IPS DF 4.7 (cell line): ENCODE measurements around the gene MRPL32.
A peak's percentile ranks its signal among the peaks of the same experiment; 100 is the strongest.
"Not testable (repeated sequence)": the region's sequence is repeated elsewhere in the genome, so short reads cannot be mapped to it uniquely, and the experiment has no call there.

Experiments used
- DNase-seq: peaks from one replicate; pipeline ENCODE4 v3.0.0-alpha.2; 2013; ENCODE audit warnings: low spot score; ENCODE audit errors: extremely low read depth

MRPL32 gene

DNA sequence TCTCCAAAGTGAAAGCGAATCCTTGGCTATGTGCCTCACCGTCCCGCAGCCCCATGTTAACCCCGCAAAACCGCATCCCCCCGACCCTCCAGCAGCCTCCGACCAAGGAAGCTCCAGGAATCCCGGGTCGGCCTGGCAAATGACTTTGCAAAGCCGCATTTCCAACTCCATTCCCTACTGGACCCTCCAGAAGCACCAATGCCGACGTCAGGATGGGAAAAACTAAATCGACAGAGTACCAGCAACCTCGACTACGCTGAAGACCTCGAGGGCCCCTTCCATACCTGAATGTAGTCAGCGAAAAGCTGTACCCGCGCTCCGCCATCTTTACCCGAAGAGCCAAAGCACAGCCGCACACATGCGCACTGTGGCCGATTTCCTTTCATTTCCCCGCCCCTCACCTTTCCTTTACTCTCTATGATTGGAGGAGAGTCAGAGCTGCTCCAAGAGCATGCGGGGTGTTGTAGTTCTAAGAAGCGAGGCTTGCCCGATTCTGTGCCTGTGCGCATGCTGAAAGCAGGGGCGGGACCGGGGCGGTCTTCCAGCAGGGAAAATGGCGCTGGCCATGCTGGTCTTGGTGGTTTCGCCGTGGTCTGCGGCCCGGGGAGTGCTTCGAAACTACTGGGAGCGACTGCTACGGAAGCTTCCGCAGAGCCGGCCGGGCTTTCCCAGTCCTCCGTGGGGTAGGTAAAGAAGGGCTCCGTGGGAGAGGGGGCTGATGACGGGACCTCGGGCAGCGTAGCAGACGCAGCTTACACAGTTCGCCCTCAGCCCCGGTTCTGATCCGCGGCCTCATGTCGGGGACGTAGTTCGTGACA is at the start of gene MRPL32, which contains the start of gene PSMA2:
TSS of gene MRPL32 (plus strand) at position 543 of the 818 bp plus-strand sequence. CDS start at position 554, 11 bp downstream.
TSS of gene PSMA2 (minus strand) at position 341 of the 818 bp plus-strand sequence. CDS start at position 325, 16 bp downstream.
- peak; percentile 95 for DNase-seq

DNA sequence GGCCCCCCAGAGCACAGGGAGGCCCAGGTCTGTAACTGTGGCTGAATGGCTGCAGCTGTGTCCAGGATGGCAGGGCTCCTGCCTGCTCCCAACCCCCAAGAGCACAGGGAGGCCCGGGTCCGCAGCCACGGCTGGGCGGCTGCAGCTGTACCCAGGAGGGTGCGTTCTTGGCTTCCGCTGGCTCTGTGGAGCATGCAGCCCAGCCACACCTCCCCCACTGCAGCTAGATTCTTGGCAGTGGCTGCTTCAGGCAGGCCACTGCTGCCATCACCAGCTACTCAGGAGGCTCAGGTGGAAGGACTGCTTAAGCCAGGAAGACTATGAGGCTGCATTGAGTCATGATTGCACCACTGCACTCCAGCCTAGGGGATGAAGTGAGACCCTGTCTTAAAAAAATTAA is 48.2 kb upstream of the MRPL32 start:
- no peak for DNase-seq

DNA sequence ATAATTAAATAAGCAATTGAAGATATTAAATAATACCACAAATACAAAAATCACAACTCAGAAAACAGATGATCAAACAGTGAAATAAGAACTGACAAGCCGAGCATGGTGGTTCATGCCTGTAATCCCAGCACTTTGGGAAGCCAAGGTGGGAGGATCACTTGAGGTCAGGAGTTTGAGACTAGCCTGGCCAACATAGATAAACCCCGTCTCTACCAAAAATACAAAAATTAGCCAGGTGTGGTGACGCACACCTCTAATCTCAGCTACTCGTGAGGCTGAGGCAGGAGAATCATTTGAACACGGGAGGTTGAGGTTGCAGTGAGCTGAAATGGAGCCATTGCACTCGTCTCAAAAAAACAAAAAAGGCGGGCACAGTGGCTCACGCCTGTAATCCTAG is 47.0 kb upstream of the MRPL32 start:
- DNase-seq, result not testable (repeated sequence)

DNA sequence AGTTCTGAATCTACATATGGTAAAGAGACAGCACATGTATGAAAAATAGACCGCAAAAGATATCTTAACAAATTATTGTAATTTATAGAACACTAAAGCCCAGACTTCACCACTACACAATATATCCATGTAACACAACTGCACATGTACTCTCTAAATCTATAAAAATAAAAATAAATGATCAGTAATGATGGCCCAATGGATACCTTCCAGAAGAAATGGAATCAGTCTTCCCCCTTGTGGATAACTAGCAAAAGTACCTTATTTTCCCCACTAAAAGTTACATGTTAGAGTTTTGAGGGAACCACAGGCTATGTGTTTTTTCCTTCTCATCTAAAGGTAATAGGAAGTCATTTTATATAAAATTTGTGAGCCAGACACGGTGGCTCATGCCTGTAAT is 46.0 kb upstream of the MRPL32 start:
- no peak for DNase-seq

DNA sequence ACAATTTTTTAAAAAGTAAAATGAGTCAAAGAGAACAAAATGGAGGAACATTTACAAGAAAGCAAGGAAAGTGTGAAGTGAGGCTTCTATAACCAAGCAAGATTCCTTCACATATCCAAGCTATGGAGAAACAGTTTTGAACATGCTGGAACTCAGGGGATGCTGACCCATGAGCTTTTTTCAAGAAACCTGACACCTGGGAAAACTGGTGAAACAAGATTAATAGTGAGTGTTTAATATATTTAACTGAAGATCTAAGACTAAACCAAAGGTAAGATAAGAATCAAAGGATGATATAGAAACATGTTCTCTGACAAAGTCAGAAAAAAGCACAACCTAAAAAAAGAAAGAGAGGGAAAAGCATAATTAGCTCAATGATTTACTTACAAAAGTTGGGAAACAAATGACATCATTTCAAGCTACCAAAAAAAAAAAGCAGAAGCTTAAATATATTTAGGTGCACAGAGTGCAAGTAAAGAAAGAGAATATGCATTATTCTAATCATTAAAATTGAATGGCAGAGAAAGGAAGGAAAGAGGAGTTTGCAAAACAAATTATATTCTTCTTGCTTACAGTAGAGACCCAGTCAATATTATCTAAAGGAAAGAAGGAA is 45.2 kb upstream of the MRPL32 start:
- no peak for DNase-seq

DNA sequence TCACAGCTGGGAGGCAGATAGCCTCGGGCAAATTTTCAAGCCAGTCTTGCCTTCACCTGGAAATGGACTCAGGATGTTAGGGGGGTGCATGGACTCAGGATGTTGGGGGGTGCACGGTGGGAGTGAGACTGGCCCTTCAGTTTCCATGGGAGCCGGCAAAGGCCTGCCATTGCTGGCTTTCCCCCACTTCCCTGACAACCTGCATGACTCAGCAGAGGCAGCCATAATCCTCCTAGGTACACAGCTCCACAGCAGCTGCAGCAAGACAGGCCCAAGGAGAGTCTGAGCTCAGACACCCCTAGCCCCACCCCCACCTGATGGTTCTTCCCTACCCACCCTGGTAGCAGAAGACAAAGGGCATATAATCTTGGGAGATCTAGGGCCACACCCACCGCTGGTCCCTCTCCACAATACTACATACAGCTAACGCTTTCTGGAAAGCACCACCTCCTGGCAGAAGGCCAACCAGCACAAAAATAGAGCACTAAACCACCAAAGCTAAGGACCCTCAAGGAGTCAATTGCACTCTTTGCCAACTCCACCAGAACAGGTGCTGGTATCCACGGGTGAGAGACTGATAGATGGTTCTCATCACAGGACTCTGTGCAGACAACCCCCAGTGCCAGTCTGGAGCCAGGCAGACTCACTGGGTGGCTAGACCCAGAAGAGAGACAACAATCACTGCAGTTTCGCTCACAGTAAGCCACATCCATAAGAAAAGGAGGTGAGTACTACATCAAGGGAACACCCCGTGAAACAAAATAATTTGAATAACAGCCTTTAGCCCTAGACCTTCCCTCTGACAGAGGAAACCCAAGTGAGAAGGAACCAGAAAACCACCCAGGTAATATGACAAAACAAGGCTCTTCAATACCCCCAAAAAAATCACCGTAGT is 38.6 kb upstream of the MRPL32 start:
- no peak for DNase-seq

DNA sequence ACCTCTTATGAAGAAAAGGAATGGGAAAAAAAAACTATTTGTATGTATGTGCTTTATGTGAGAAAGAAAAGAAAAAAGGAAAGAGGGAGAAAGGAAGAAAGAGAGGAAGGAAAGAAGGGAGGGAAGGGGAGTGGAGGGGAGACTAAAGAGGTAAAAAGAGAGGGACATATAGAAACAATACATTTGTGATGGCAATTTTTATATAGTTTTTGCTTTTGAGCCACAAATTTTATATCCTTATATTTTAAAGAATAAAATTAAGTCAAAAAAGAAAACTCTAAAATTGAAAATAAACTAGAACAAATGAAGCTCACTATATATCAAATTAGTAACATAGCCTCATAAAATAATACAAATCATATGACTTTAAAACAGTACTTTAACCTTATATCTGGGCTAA is 31.3 kb upstream of the MRPL32 start:
- DNase-seq, result no peak

DNA sequence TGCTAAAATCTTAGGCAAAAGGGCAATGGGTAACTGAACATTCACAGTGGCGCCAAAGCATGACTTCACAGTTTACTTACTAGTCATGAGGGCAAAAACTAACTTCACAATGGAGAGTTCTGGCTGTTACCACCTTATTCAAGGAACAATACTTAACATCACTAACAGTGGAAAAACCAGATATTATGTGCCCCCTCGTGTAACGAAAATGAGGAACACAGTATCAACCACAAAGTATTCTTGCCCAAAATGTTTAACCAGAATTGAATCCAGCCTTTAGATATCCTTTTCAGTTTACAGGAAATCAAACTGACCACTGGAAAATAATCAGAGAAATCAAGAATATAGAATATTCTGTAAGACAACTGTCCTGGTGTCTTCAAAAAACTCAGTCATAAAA is 29.8 kb upstream of the MRPL32 start:
- DNase-seq, result no peak

DNA sequence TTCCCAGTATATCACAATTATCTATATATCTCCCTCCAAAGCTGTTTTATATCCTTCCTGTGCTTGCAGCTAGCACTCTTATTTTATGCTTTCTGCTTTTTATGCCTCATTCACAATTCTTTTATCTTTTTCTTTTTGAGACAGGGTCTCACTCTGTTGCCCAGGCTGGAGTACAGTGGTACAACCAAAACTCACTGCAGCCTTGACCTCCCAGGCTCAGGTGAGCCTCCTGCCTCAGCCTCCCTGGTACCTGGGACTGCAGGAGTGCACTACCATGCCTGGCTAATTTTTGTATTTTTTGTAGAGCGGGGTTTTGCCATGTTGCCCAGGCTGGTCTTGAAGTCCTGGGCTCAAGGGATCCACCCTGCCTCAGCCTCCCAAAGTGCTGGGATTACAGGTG is 26.0 kb upstream of the MRPL32 start:
- DNase-seq, result no peak

DNA sequence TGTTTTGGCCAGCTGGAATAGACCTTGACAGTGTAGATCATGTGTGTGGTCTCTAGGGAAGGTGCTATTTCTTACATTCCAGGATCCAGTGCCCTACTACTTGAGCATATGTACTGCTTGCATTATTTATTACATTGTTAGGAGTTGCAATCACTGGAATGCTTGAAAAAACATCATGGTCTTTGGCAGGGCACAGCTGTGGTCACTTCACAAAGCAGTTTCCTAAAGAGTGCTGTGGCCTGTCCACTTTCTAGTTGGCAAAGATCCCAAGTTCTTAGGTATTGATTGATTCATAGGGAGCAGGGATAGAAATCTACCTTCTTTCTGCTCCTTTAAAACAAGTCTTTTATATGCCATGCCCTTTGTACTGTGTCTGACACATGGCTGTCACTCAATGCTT is 24.9 kb upstream of the MRPL32 start:
- no peak for DNase-seq

DNA sequence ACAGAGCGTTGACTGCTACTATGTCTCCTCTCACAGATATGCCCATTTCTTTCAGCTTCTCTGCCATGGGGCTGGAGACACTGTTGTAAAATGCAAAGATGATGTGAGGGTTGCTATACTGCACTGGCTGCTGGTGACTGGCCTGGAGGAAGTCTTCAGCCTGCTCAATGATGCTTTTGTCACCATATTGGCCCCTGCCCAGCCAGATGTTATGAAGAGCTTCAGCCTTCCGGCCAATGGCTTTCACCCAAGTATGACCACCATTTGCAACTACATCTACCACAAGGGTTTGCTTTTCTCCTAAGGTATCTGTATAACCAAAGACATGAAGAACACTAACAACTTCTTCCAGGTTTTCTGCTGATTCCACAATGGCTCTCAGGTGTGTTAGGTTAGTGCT is 21.9 kb upstream of the MRPL32 start:
- DNase-seq, result no peak

DNA sequence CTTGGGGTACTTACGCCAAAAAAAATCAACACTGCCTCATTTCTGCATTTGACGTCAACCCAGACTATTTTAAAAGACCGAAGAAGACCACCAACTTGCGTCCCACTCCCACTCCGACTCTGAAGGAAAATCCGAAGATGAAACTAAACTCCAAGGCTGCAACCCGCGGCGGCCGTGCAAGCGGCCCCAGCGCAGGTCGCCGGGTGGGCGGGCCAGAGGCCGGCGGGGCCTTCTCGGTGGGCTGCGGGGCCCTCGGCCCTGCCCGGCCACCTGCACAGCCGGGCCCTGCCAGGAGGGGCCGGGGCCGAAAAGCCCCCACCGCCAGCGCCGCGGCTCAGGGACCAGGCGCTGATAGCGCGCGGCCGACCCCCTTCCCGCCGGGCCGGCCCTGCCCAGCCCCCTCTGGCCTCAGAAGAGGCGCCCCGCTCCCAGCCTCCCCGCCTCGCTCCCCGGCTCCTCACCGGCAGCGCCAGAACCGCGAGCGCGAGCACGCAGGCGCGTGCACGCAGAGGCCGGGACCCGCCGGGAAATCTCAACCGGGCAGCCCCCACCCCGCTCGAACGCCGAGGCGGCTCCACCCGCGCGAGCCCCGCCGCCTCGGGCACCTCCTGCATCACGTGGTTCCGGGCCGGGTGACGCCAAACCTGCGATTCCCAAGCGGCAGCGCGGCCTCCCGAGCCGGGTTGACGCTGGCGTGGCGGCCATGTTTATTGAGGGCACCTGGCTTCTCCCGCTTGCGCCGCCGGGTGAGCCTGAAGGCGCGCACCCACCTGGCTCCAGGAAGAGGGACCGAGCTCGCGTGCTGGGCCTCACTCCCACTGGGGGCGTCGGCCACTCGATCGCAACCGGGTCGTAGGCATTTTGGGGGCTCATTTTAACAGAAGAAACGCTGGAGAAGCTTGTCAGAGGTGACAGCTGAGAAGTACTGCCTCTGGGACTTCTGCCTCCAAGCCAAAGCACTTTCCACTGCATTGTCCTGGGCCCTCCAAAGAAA is 20.4 kb upstream of the MRPL32 start, which contains the start of gene C7orf25:
TSS of gene C7orf25 (minus strand) at position 617 of the 994 bp plus-strand sequence. CDS start 1,170 bp downstream, outside the sequence.
- peak; percentile 69 for DNase-seq

DNA sequence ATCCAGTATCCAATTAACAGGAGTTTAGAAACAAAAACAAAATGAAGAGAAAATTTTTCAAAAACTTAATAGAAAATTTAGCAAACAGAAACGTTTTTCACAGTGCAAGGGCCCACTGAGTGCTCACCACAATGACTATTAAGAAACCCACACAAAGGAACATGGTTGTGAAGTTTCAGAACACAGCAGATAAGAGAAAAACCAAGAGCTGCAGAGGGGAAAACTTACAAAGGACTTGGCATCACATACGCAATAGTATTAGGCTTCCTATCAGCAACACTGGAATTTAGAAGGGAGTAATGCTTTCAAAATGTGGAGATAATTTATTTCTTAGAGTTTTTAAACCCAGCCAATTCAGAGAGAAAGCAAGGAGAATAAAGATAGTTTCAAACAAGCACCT is 18.6 kb upstream of the MRPL32 start:
- DNase-seq, result no peak

DNA sequence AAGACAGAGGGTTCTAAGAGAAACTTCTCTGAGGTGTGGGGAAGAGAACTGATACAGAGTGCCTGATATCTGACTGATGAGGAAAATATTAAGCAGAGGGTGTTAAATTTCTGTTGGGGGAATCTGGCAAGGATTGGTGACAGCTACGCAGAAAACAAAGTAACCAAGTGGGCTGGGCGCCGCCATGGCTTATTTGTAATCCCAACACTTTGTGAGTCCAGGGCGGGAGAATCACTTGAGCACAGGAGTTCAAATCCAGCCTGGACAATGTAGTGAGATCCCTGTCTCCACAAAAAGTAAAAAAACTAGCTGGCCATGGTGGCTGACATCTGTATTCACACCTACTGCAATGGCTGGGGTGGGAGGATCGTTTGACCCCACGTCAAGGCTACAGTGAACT is 18.2 kb upstream of the MRPL32 start:
- no peak for DNase-seq

DNA sequence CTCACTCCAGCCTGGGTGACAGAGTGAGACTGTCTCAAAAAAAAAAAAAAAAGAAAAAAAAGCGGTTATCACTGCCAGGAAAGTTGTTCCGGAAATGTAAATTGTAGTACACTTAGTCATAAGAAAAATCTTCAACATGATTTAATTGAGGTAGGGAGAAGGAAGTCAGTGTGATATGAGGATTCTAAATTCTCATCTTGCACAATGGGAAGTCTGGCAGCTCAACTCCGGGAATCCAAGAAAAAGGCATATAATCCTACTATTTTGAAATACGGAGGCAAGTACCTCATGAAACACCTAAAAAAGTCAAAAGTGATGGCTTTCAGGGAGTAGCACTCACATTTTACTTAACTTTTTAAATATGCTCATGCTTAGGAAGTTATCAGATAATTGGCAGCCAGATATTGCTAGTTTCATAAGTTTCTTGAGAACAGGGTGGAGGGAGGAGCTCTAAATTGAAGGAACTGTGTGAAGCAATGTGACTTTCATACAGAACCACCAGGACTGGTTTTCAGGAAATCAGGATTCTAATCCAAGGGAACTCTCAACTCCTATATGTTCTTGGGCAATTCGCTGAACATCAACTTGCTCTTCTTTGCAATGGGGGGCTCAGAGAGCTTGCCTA is 17.6 kb upstream of the MRPL32 start:
- DNase-seq, result no peak

DNA sequence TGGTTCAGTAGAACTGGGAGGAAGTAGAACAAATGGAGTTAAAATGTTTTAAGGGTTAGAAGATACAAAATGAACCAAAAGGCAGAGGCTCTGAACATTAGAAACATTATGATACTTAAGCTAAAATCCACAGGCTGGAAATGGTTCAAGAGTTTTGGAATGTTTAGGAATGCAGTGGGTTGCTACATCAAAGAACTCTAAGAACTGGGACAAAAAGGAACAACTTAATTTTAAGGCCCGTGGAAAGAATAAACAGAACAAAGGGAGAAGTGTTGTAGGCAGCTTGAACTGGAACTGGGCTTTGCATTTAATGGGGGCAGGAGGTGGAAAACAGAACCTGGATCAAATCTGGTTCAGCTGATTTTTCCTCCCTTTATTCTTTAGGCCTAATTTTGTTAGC is 16.8 kb upstream of the MRPL32 start:
- DNase-seq, result no peak

DNA sequence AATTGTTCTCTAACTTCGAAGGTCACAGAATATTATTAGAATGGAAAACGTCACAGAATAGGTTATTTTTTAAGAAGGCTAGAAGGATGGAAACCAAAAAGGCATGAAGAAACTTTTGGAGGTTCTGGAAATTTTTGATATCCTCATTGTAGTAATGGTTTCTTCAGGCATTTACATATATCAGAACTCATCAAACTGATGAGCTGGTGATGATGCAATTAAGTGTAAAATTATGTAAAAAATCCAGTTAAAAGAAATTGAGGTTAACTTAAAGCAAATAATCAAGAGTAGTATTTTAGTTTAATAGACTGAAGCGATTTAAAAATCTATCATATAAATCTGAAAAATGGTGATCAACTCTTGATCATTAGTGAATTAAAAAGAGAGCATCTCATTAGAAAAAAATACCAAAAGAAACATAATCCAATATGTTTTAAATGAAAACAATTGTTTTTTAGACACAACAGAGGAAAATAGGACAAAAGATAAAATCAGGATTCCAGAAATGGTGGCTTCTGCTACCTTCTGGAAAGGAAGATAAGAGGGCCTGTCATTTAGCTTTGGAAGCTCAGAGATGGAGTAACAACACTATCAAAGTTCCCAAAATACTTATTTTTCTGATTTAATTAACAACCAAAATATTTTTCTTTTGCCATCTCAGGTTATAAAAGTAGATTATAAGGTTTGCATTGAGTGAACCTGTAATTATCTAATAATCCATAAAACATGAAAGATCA is 10.0 kb upstream of the MRPL32 start:
- DNase-seq, result no peak

DNA sequence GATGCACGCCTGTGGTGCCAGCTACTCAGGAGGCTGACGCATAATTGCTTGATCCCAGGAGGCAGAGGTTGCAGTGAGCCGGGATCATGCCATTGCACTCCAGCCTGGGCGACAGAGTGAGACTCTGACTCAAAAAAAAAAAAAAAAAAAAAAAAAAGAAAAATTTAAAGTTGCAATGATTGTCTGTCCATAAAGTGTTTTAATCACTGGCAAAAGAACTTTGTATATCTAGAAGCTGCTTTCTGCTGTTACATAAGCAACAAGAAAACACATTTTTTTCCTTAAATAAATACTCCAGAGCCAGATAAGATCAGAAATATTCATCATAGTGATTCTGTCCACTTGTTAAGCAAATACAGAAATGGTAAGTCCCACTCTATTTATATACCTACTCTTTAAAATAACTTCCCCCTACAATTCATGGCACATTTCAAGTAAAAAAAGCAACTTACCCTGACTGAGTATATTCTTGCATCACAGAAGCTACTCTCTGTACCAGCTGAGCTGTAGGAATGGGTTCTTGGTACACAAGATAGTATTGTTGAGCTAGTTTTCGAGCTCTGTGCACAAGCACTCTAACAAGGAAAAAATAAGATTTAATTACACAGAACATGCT is 7.8 kb upstream of the MRPL32 start:
- DNase-seq, result no peak

DNA sequence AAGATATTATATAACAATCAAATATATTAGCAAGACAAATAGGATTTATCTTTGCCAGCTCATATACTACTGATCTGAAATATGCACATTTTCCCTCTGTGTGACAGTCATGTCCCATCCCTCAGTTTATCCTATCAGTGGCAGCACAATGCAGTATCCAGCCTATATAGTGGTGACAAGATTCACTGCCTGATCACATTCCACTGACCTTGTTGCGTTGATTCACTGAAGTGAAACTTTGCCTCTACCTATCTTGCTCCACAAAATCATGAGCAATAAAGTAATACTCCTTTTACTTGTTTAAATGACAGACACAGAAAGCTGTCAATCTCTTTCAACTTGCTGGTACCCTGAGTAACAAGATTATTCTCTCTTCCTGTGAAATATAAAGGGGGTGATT is 6.5 kb upstream of the MRPL32 start:
- DNase-seq, result no peak
